ENCODE results near the gene MLKL.
"Not testable (repeated sequence)": the region's sequence is repeated elsewhere in the genome, so short reads cannot be mapped to it uniquely, and the experiment has no call there.

Gene MLKL

GRCh38 chr16:74700116-74700437 lies 585 bp downstream of the MLKL start:
- no peak for DNase-seq

- DNase-seq: no peak
Measured at GRCh38 chr16:74699666-74700065, 996 bp downstream of the MLKL start.

GRCh38 chr16:74698222-74698621 lies 2.4 kb downstream of the MLKL start:
- no peak for DNase-seq

- DNase-seq: peak; percentile 25 to 96 (median 74)
Measured at GRCh38 chr16:74695450-74696422, 4.9 kb downstream of the MLKL start.

GRCh38 chr16:74691093-74691855 lies 9.4 kb downstream of the MLKL start:
- no peak for DNase-seq

- no peak for DNase-seq
Measured at GRCh38 chr16:74682556-74682955, 18.1 kb downstream of the MLKL start.

- DNase-seq: no peak
Measured at GRCh38 chr16:74680681-74681080, 20.0 kb downstream of the MLKL start.

- DNase-seq: no peak
Measured at GRCh38 chr16:74679983-74680382, 20.7 kb downstream of the MLKL start.

GRCh38 chr16:74677868-74678267 lies 22.8 kb downstream of the MLKL start:
- DNase-seq: no peak

GRCh38 chr16:74673876-74674275 lies 26.8 kb downstream of the MLKL start:
- DNase-seq: no peak

GRCh38 chr16:74668877-74669276 lies 31.8 kb downstream of the MLKL start:
- not testable (repeated sequence) for DNase-seq

- peak in 20 of 56 donors; percentile 1 to 20 (median 5) for DNase-seq
Measured at GRCh38 chr16:74667255-74667700, 33.4 kb downstream of the MLKL start.

GRCh38 chr16:74666425-74667254 lies 34.0 kb downstream of the MLKL start, which contains the start of gene RFWD3:
TSS of gene RFWD3 (minus strand) at chr16:74666877. CDS start at chr16:74661449, 5,428 bp downstream.
- peak; percentile 60 to 99 (median 96) for DNase-seq

- DNase-seq: no peak
Measured at GRCh38 chr16:74666010-74666421, 34.6 kb downstream of the MLKL start.

GRCh38 chr16:74661064-74661463 lies 39.6 kb downstream of the MLKL start:
- no peak for DNase-seq

- DNase-seq: no peak
Measured at GRCh38 chr16:74660383-74660782, 40.3 kb downstream of the MLKL start.

- no peak for DNase-seq
Measured at GRCh38 chr16:74659041-74659440, 41.6 kb downstream of the MLKL start.

- no peak for DNase-seq
Measured at GRCh38 chr16:74657870-74658642, 42.6 kb downstream of the MLKL start.

GRCh38 chr16:74654536-74655050 lies 46.1 kb downstream of the MLKL start:
- no peak for DNase-seq

GRCh38 chr16:74652883-74653282 lies 47.8 kb downstream of the MLKL start:
- DNase-seq: not testable (repeated sequence)

Measured in amygdala (tissue), 56 donors.